IMR-90 (cell line): ENCODE results near the gene SKIC8. TPM values are rescaled to one million over a fixed set of nuclear protein-coding genes. Genes with fewer than 3 reads are reported as not detected.

ENCODE experiments used
- ATAC-seq: fragments of 200-7000 bp; cut with Tn5 transposase; 2 replicates; pipeline ENCODE4 v1.9.1; 2020; ENCODE audit warnings: low read depth, mild to moderate bottlenecking, moderate library complexity
- BruUV-seq: library from RNA; stranded (reverse); fragments of 400-500 nt; replicated peaks from 2 replicates; lab custom pipeline; 2021; lab: Mats Ljungman, UMichigan
- CTCF ChIA-PET: fragments of 300-600 bp; formaldehyde crosslinking; extraction: SDS; loops from one replicate; lab custom pipeline; 2021; ENCODE audit warnings: antibody characterized with exemption; lab: Yijun Ruan, JAX
- POLR2A ChIA-PET: fragments of 300-600 bp; sonication (Branson Sonifier 250); formaldehyde crosslinking; loops from one replicate; lab custom pipeline; 2022; ENCODE audit warnings: antibody characterized with exemption; ENCODE audit not compliant: unreplicated experiment; lab: Charles Lee
- DNase-seq: peaks from one replicate; pipeline ENCODE4 v3.0.0; 2013
- H2AFZ ChIP-seq: replicated peaks from 2 replicates; pipeline ENCODE3; 2013; ENCODE audit warnings: low read length, mild to moderate bottlenecking; ENCODE audit not compliant: poor library complexity
- H2AK5ac ChIP-seq: 2 replicates; pipeline ENCODE4 v1.6.1; 2013; ENCODE audit warnings: low read depth, low read length, inconsistent platforms
- H2AK9ac ChIP-seq: replicated peaks from 2 replicates; pipeline ENCODE3; 2013; ENCODE audit warnings: mild to moderate bottlenecking, low read depth, low read length, moderate library complexity; ENCODE audit not compliant: poor library complexity
- H2BK120ac ChIP-seq: 2 replicates; pipeline ENCODE4 v1.6.1; 2013; ENCODE audit warnings: low read depth, low read length, inconsistent platforms
- H2BK15ac ChIP-seq: 3 replicates; pipeline ENCODE4 v1.6.1; 2013; ENCODE audit warnings: low read depth, low read length, inconsistent platforms
- H2BK20ac ChIP-seq: 2 replicates; pipeline ENCODE4 v1.6.1; 2013; ENCODE audit warnings: low read depth, mild to moderate bottlenecking, inconsistent platforms, low read length, moderate library complexity
- H2BK5ac ChIP-seq: 2 replicates; pipeline ENCODE4 v1.6.1; 2013; ENCODE audit warnings: mild to moderate bottlenecking, low read depth, low read length, inconsistent platforms; ENCODE audit not compliant: poor library complexity, severe bottlenecking
- H3K14ac ChIP-seq: replicated peaks from 2 replicates; pipeline ENCODE4 v1.6.1; 2013; ENCODE audit warnings: low read depth, low read length, inconsistent platforms
- H3K18ac ChIP-seq: 2 replicates; pipeline ENCODE4 v1.6.1; 2013; ENCODE audit warnings: low read depth, low read length, control low read depth
- H3K23ac ChIP-seq: 2 replicates; pipeline ENCODE4 v1.6.1; 2013; ENCODE audit warnings: low read depth, low read length, inconsistent platforms
- H3K27ac ChIP-seq: 2 replicates; pipeline ENCODE4 v1.5.1; 2013; ENCODE audit warnings: mild to moderate bottlenecking, control low read depth, low read length; ENCODE audit not compliant: insufficient read depth
- H3K27me3 ChIP-seq: 2 replicates; pipeline ENCODE4 v1.6.1; 2013; ENCODE audit warnings: low read length; ENCODE audit not compliant: control insufficient read depth, insufficient read depth
- H3K36me3 ChIP-seq: 2 replicates; pipeline ENCODE4 v1.6.1; 2013; ENCODE audit warnings: low read length, mixed read lengths; ENCODE audit not compliant: control insufficient read depth, insufficient read depth
- H3K4ac ChIP-seq: 2 replicates; pipeline ENCODE4 v1.6.1; 2013; ENCODE audit warnings: low read depth, low read length, inconsistent platforms
- H3K4me1 ChIP-seq: 2 replicates; pipeline ENCODE4 v1.6.1; 2013; ENCODE audit warnings: low read length, mixed read lengths; ENCODE audit not compliant: control insufficient read depth, insufficient read depth
- H3K4me2 ChIP-seq: 2 replicates; pipeline ENCODE4 v1.6.1; 2013; ENCODE audit warnings: low read depth, mild to moderate bottlenecking, control low read depth, low read length, moderate library complexity
- H3K4me3 ChIP-seq: 2 replicates; pipeline ENCODE4 v1.5.1; 2013; ENCODE audit warnings: low read depth, mild to moderate bottlenecking, control low read depth, low read length, moderate library complexity; ENCODE audit not compliant: insufficient read depth
- H3K56ac ChIP-seq: 2 replicates; pipeline ENCODE4 v1.6.1; 2013; ENCODE audit warnings: low read length, inconsistent platforms; ENCODE audit not compliant: insufficient read depth; ENCODE audit errors: extremely low read depth
- H3K79me1 ChIP-seq, 2 experiments: 2 replicates each; pipeline ENCODE4 v1.6.1; 2013; ENCODE audit warnings: low read length in 2 of 2, inconsistent platforms in 1 of 2, low read depth in 1 of 2
- H3K9ac ChIP-seq: 2 replicates; pipeline ENCODE4 v1.6.1; 2013; ENCODE audit warnings: low read depth, low read length, control low read depth
- H3K9me1 ChIP-seq: 2 replicates; pipeline ENCODE4 v1.6.1; 2013; ENCODE audit warnings: low read length, inconsistent platforms; ENCODE audit not compliant: insufficient read depth
- H3K9me3 ChIP-seq: 2 replicates; pipeline ENCODE4 v1.6.1; 2013; ENCODE audit warnings: low read length; ENCODE audit not compliant: control insufficient read depth, insufficient read depth
- H4K20me1 ChIP-seq: 2 replicates; pipeline ENCODE4 v1.6.1; 2013; ENCODE audit warnings: low read length, inconsistent platforms; ENCODE audit not compliant: insufficient read depth
- H4K5ac ChIP-seq: 2 replicates; pipeline ENCODE4 v1.6.1; 2013; ENCODE audit warnings: mild to moderate bottlenecking, low read depth, low read length, control low read depth
- H4K8ac ChIP-seq, 2 experiments: 2 replicates each; pipeline ENCODE4 v1.6.1; 2013; ENCODE audit warnings: low read depth in 2 of 2, low read length in 2 of 2, control low read depth in 1 of 2, inconsistent platforms in 1 of 2
- H4K91ac ChIP-seq: 2 replicates; pipeline ENCODE4 v1.6.1; 2013; ENCODE audit warnings: low read depth, low read length, inconsistent platforms; ENCODE audit not compliant: insufficient read depth
- CEBPB ChIP-seq: IDR thresholded peaks from 2 replicates; pipeline ENCODE4 v1.6.1; 2012; ENCODE audit warnings: low read depth, low read length, improper control_type of control experiment
- CHD1 ChIP-seq: IDR thresholded peaks from 2 replicates; pipeline ENCODE4 v1.6.1; 2012; ENCODE audit warnings: low read depth, low read length, improper control_type of control experiment
- CTCF ChIP-seq: conservative IDR thresholded peaks from 2 replicates; pipeline ENCODE4 v1.5.1; 2012; ENCODE audit warnings: mild to moderate bottlenecking, low read depth, low read length, improper control_type of control experiment
- FOS ChIP-seq: fragments of 150-350 bp; IDR thresholded peaks from 2 replicates; pipeline ENCODE4 v1.6.1; 2016; ENCODE audit warnings: low read depth, low read length
- MAFK ChIP-seq: IDR thresholded peaks from 2 replicates; pipeline ENCODE4 v1.6.1; 2012; ENCODE audit warnings: low read depth, low read length, improper control_type of control experiment
- MAZ ChIP-seq: IDR thresholded peaks from 2 replicates; pipeline ENCODE4 v1.6.1; 2012; ENCODE audit warnings: low read depth, mild to moderate bottlenecking, low read length, improper control_type of control experiment, moderate library complexity, borderline replicate concordance
- MXI1 ChIP-seq: IDR thresholded peaks from 2 replicates; pipeline ENCODE4 v1.6.1; 2012; ENCODE audit warnings: low read depth, mild to moderate bottlenecking, low read length, moderate library complexity, borderline replicate concordance
- RAD21 ChIP-seq: IDR thresholded peaks from 2 replicates; pipeline ENCODE4 v1.6.1; 2012; ENCODE audit warnings: low read length, improper control_type of control experiment
- RFX5 ChIP-seq: IDR thresholded peaks from 2 replicates; pipeline ENCODE4 v1.8.0; 2012; ENCODE audit warnings: low read depth, mild to moderate bottlenecking, low read length, moderate library complexity
- SMC3 ChIP-seq: fragments of 150-350 bp; IDR thresholded peaks from 2 replicates; pipeline ENCODE4 v1.6.1; 2016; ENCODE audit warnings: low read depth, mild to moderate bottlenecking, antibody characterized with exemption, low read length, moderate library complexity
- WGBS, 2 experiments: methylation state at CpG; one replicate each; pipeline versions ENCODE4 v1.1.5 to v1.1.7; 2013; ENCODE audit warnings: missing lambda C conversion rate in 2 of 2; ENCODE audit not compliant: insufficient read length in 1 of 2; ENCODE audit errors: extremely low coverage in 2 of 2; 5-methylcytosine and 5-hydroxymethylcytosine counted together
- dilution Hi-C: fragments of 300-500 bp; cut with HindIII; formaldehyde crosslinking; loops from one replicate; pipeline ENCODE4 v1.14.3; 2018; ENCODE audit warnings: low sequenced_read_pairs; ENCODE audit not compliant: unreplicated experiment
- in situ Hi-C: fragments of 300-500 bp; cut with MboI; formaldehyde crosslinking; loops from 3 replicates; pipeline ENCODE4 v1.14.3; 2019; ENCODE audit warnings: low sequenced_read_pairs, inconsistent platforms, mixed read lengths
- intact Hi-C: fragments of 100-400 bp; cut with micrococcal nuclease; formaldehyde crosslinking; loops from 2 replicates; pipeline ENCODE4 v1.10.0; 2022
- polyA plus RNA-seq, 3 experiments: library from polyadenylated mRNA; depleted of rRNA; stranded (reverse); fragments of >200 nt; gene quantifications; 2 replicates each; pipeline ENCODE4 v1.2.3, GENCODE V29; 2012; ENCODE audit warnings: low replicate concordance in 1 of 3
- total RNA-seq: library from RNA; depleted of rRNA; stranded (reverse); fragments of >200 nt; gene quantifications from 2 replicates; pipeline ENCODE4 v1.2.3, GENCODE V29; 2012
- TF ChIP-seq, protein P1 (sequence below): fragments of 150-350 bp; IDR thresholded peaks from 2 replicates; pipeline ENCODE4 v1.6.1; 2017; ENCODE audit warnings: mild to moderate bottlenecking, antibody characterized with exemption, low read length, low read depth

SKIC8 gene
- total and polyA plus RNA-seq, 2 of the 4 experiments (the other 2 are of a cell fraction) = 72.2 to 124 TPM

DNA sequence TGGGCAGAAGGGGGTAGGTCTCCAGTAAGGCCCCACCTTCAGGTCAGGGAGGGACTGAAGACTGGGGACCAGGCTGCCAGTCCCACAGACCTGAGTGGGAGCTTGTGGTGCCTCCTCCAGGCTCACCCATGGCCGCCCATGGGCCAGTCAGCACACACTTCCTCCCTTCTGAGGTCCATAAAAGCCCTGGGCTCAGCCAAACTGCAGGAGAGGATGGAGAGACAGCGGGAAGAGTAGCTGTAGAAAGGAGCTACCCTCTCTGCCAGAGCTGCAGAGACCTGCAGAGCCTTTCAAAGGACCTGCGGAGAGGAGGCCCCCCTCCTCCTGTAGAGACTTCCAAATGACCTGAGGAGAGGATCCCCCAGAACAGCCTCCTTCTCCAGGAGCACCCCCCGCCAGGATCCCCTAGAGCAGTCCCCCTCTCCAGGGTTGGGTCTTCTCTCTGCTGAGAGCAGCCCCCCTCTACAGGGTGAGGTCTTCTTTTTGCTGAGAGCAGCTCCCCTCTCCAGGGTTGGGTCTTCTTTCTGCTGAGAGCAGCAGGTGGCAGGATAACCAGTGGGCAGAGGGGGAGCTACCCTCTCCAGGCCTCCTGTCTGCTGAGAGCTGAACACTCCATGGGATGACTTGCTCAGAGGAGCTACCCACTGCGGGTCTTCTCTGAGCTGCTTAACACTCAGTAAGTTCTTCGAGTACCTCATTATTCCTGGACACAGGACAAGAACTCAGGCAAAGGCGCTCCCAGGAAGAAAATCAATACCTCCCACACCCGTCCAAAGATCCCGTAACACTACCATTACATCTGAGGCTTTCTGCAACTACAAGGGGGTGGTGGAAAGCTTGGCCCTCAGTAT lies 5.0 kb upstream of the SKIC8 start:
- Histone ChIP-seq H3K4me1 (peaks cover 6% of the 10 kb centered on the region), H2BK15ac (no peak overlapping the region), H3K36me3 (no peaks in the 10 kb centered on the region), H2AK5ac (no peak overlapping the region), H4K91ac (no peak overlapping the region), H3K9me1 (no peaks in the 10 kb centered on the region), H3K27me3 (no peaks in the 10 kb centered on the region), H3K14ac (no peak overlapping the region), H3K18ac (no peak overlapping the region), H2BK120ac (no peak overlapping the region), H3K4me2 (no peak overlapping the region), H3K79me1 (peaks cover 0 to 5% of the 10 kb centered on the region in 2 experiments; a peak in 1 of 4 replicates), H3K56ac (no peak overlapping the region), H2BK20ac (no peak overlapping the region), H4K5ac (no peak overlapping the region), H4K8ac (no peak overlapping the region), H2AFZ (peak overlapping the region; percentile 53), H2BK5ac (no peak overlapping the region), H3K9ac (no peak overlapping the region), H3K23ac (no peak overlapping the region), H3K4me3 (no peak overlapping the region), H4K20me1 (no peaks in the 10 kb centered on the region), H2AK9ac (no peak overlapping the region), H3K9me3 (no peaks in the 10 kb centered on the region), H3K27ac (no peak overlapping the region), H3K4ac (no peak overlapping the region; the same call in 1 of the 2 replicates)
- ATAC-seq (no peak), DNase-seq (no peak)
- no peak for TF ChIP-seq SMC3
- no peak for TF ChIP-seq CEBPB
- TF ChIP-seq MAZ = no peak
- no peak for TF ChIP-seq CTCF
- no peak for TF ChIP-seq RFX5
- TF ChIP-seq MXI1 = no peak
- no peak for TF ChIP-seq FOS
- TF ChIP-seq CHD1 = no peak
- TF ChIP-seq RAD21 = no peak
- TF ChIP-seq, protein P1, sequence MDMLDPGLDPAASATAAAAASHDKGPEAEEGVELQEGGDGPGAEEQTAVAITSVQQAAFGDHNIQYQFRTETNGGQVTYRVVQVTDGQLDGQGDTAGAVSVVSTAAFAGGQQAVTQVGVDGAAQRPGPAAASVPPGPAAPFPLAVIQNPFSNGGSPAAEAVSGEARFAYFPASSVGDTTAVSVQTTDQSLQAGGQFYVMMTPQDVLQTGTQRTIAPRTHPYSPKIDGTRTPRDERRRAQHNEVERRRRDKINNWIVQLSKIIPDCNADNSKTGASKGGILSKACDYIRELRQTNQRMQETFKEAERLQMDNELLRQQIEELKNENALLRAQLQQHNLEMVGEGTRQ = no peak
- TF ChIP-seq MAFK = no peak
- no CpG with 5 or more reads among the region's 9 CpGs for WGBS, 2 experiments
- intact Hi-C loops = no loop called here
- CTCF ChIA-PET = no interaction called here
- POLR2A ChIA-PET = no interaction called here
- in situ Hi-C loops = no loop called here
- dilution Hi-C loops = no loop called here
- BruUV-seq = no TSS peak
